ENCODE results near the gene EPS15. TPM values are rescaled to one million over a fixed set of nuclear protein-coding genes. Genes with fewer than 3 reads are reported as not detected.

Gene EPS15
- total RNA-seq, 5 donors from 2014 or later (not counting 1 experiment from before 2014, with no cell fraction given), result 61.0 to 76.1 (median 75.2) TPM

DNA sequence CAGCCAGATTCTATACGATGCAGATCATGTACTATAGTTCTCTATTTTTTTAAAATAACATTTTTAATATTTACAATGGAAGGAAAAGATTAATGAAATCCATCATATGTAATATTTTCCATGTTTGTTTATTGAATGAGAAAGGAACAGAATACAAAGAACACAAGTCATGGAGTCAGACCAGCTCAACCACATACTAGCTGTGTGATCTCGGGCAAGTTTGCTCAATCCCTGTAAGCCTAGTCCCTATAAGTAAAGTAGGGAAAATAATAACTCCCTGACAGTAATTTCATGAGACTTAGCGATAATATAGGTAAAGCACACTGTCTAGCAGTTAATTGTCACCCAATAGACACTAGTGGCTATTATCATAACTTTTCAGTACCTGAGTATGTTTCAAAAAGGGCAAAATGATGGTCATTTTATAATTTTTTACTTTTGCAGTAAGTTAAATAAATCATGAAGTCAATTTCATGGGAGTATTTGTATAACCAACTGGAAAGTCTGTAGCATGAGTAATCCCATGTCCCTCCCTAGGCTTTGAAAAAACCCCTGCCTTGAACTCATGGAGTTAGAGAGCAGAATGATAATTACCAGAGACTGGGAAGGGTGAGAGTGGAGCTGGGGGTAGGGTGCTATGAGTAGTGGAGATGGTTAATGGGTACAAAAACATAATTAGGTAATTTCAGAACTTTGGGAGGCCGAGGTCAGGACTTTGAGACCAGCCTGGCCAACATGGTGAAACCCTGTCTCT lies 37.0 kb upstream of the EPS15 start:
- Mint-ChIP-seq H3K36me3 (no peaks in the 10 kb centered on the region), H3K27ac (no peak overlapping the region), H3K4me1 (peaks cover 0 to 3% (median 0%) of the 10 kb centered on the region in 3 donors), H3K27me3 (peaks cover 0 to 6% of the 10 kb centered on the region in 2 donors), H3K9me3 (no peaks in the 10 kb centered on the region), H3K4me3 (no peak overlapping the region)
- ATAC-seq (replicated peaks in 1 of 4) (no peak), DNase-seq (no peak)
- POLR2A ChIA-PET, result no interaction called here
- Histone ChIP-seq H3K27ac (ENCODE audit: low read length) (no peak overlapping the region), H3K9me3 (no peaks in the 10 kb centered on the region), H3K27me3 (replicated peaks in 1 of 2; ENCODE audit: control insufficient read depth in 2 of 2, extremely low read depth in 1 of 2, insufficient read depth in 2 of 2, low read length in 1 of 2) (no peaks in the 10 kb centered on the region), H3K36me3 (ENCODE audit: control insufficient read depth in 2 of 2, extremely low read depth in 1 of 2, insufficient read depth in 1 of 2, low read length in 1 of 2) (no peaks in the 10 kb centered on the region), H3K4me3 (ENCODE audit: control insufficient read depth in 1 of 2, extremely low read depth in 1 of 2, low read length in 1 of 2) (no peak overlapping the region), H3K4me1 (ENCODE audit: control insufficient read depth in 1 of 2, extremely low read depth in 1 of 2, insufficient read depth in 2 of 2, low read length in 2 of 2) (no peaks in the 10 kb centered on the region)
- WGBS (ENCODE audit: insufficient coverage), result 86% methylated on average over 1 of the region's 4 CpGs
- CTCF ChIA-PET, result no interaction called here

DNA sequence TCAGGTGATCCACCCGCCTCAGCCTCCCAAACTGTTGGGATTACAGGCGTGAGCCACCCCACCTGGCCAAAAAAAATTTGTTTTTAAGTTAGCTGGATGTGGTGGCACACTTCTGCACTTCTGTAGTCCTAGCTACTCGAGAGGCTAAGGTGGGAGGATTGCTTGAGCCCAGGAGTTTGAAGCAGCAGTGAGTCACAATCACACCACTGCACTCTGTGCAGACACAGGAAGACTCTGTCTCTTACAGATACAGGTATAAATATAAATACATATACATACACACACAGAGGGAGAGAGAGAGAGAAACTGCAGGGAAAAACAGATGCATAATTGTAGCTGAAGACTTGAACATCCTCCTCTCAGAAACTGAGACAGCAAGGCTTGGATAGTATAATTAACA lies 34.8 kb upstream of the EPS15 start:
- POLR2A ChIA-PET, result no interaction called here

DNA sequence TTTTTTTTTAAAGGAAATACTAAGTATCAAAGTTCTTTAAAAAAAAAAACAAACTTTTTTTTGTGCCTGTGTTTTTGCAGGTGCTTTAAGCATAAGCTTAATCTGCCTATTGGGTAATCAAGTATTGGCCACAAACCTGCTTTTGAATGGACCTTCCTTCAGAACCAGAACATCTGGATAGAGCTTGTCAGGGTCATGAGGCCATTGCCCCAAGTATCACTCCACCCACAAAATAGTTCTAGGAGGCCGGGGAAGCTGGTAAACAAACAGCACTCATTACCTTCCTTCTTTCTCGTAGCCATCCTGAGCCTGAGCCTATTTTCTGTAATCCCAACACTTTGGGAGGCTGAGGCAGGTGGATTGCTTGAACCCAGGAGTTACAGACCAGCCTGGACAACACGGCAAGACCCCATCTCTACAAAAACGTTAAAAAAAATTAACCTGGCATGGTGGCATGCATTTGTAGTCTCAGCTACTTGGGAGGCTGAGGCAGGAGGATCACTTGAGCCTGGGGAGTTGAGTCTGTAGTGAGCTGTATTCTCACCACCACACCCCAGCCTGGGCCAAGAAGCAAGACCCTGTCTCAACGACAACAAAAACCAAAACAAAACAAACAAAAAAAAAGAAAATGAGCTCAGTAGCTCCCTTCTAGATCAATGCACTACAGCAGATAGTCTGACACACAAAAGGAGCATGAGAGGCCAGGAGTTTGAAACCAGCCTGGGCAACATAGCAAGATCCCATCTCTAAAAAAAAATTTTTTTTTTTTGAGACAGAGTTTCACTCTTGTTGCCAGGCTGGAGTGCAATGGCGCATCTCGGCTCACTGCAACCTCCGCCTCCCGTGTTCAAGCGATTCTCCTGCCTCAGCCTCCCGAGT lies 34.1 kb upstream of the EPS15 start:
- peaks cover 5 to 7% of the 10 kb centered on the region in 2 experiments for H3K4me1 ChIP-seq (ENCODE audit: control insufficient read depth in 1 of 2, extremely low read depth in 1 of 2, insufficient read depth in 2 of 2, low read length in 2 of 2)
- Mint-ChIP-seq H3K4me1 (peaks cover 11 to 15% (median 13%) of the 10 kb centered on the region in 3 donors), H3K27ac (no peak overlapping the region), H3K9me3 (no peaks in the 10 kb centered on the region), H3K4me3 (no peak overlapping the region), H3K27me3 (peaks cover 0 to under 1% of the 10 kb centered on the region in 2 donors), H3K36me3 (no peaks in the 10 kb centered on the region)
- no peaks in the 10 kb centered on the region for H3K36me3 ChIP-seq (ENCODE audit: control insufficient read depth in 2 of 2, extremely low read depth in 1 of 2, insufficient read depth in 1 of 2, low read length in 1 of 2)
- no peak for DNase-seq
- ChIA-PET POLR2A (interaction anchor here in 1 of 2 donors (0.6 kb wide), 1 partner anchor 175 kb away, joined by 3 read pairs; no protein-coding TSS in a partner anchor), CTCF (interaction anchor here in 1 of 2 donors (0.6 kb wide), 1 partner anchor 186 kb away, joined by 3 read pairs; no protein-coding TSS in a partner anchor)
- no peaks in the 10 kb centered on the region for H3K27me3 ChIP-seq (replicated peaks in 1 of 2; ENCODE audit: control insufficient read depth in 2 of 2, extremely low read depth in 1 of 2, insufficient read depth in 2 of 2, low read length in 1 of 2)
- H3K4me3 ChIP-seq (ENCODE audit: control insufficient read depth in 1 of 2, extremely low read depth in 1 of 2, low read length in 1 of 2), result no peak overlapping the region
- no peak overlapping the region for H3K27ac ChIP-seq (ENCODE audit: low read length)
- H3K9me3 ChIP-seq, result no peaks in the 10 kb centered on the region
- ATAC-seq (replicated peaks in 1 of 4), result no peak
- 100% methylated on average over 7 of the region's 11 CpGs for WGBS (ENCODE audit: insufficient coverage)

More for the DNA sequence above, 34.8 kb upstream of the EPS15 start:
- WGBS (ENCODE audit: insufficient coverage), result no CpG with 5 or more reads among the region's 3 CpGs
- Histone ChIP-seq H3K27ac (ENCODE audit: low read length) (no peak overlapping the region), H3K9me3 (no peaks in the 10 kb centered on the region), H3K36me3 (ENCODE audit: control insufficient read depth in 2 of 2, extremely low read depth in 1 of 2, insufficient read depth in 1 of 2, low read length in 1 of 2) (no peaks in the 10 kb centered on the region), H3K4me3 (ENCODE audit: control insufficient read depth in 1 of 2, extremely low read depth in 1 of 2, low read length in 1 of 2) (no peak overlapping the region), H3K4me1 (ENCODE audit: control insufficient read depth in 1 of 2, extremely low read depth in 1 of 2, insufficient read depth in 2 of 2, low read length in 2 of 2) (peaks cover 1 to 2% of the 10 kb centered on the region in 2 experiments), H3K27me3 (replicated peaks in 1 of 2; ENCODE audit: control insufficient read depth in 2 of 2, extremely low read depth in 1 of 2, insufficient read depth in 2 of 2, low read length in 1 of 2) (no peaks in the 10 kb centered on the region)
- H3K4me1 Mint-ChIP-seq, result peaks cover 5 to 9% (median 6%) of the 10 kb centered on the region in 3 donors
- H3K27me3 Mint-ChIP-seq, result peaks cover 0 to 6% of the 10 kb centered on the region in 2 donors
- no peaks in the 10 kb centered on the region for H3K9me3 Mint-ChIP-seq
- H3K36me3 Mint-ChIP-seq, result no peaks in the 10 kb centered on the region
- DNase-seq, result no peak
- CTCF ChIA-PET, result no interaction called here
- no peak overlapping the region for H3K4me3 Mint-ChIP-seq
- no peak overlapping the region for H3K27ac Mint-ChIP-seq
- ATAC-seq (replicated peaks in 1 of 4), result no peak

DNA sequence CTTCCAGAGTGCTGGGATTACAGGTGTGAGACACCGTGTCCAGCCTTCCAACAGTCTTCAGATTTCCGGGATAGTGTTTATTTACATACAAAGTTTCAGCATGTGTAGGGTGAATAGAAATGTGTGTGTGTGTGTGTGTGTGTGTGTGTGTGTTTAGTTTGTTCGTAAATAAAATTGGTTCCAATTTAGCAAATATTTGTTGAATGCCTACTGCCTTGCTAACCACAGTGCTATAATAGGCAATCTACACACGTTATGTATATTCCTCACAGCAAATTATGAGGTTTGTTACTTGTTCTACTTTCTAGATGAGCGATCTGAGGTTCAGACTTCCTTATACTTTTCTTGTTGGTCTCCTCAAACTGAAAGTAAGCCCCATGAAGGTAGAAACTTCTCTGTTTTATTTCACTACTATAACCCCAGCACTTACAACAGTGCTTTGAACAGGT lies 32.8 kb upstream of the EPS15 start:
- Mint-ChIP-seq H3K27ac (no peak overlapping the region), H3K9me3 (no peaks in the 10 kb centered on the region), H3K4me1 (peaks cover 11 to 14% (median 13%) of the 10 kb centered on the region in 3 donors), H3K4me3 (no peak overlapping the region), H3K27me3 (no peaks in the 10 kb centered on the region), H3K36me3 (no peaks in the 10 kb centered on the region)
- H3K4me3 ChIP-seq (ENCODE audit: control insufficient read depth in 1 of 2, extremely low read depth in 1 of 2, low read length in 1 of 2), result no peak overlapping the region
- H3K27ac ChIP-seq (ENCODE audit: low read length), result no peak overlapping the region
- ChIA-PET CTCF (no interaction called here), POLR2A (interaction anchor here in 1 of 2 donors (0.5 kb wide), 1 partner anchor 340 kb away, joined by 5 read pairs; no protein-coding TSS in a partner anchor)
- no peaks in the 10 kb centered on the region for H3K9me3 ChIP-seq
- no peak for DNase-seq
- H3K36me3 ChIP-seq (ENCODE audit: control insufficient read depth in 2 of 2, extremely low read depth in 1 of 2, insufficient read depth in 1 of 2, low read length in 1 of 2), result no peaks in the 10 kb centered on the region
- WGBS (ENCODE audit: insufficient coverage), result 100% methylated on average over 1 of the region's 5 CpGs
- no peaks in the 10 kb centered on the region for H3K27me3 ChIP-seq (replicated peaks in 1 of 2; ENCODE audit: control insufficient read depth in 2 of 2, extremely low read depth in 1 of 2, insufficient read depth in 2 of 2, low read length in 1 of 2)
- no peak for ATAC-seq (replicated peaks in 1 of 4)
- H3K4me1 ChIP-seq (ENCODE audit: control insufficient read depth in 1 of 2, extremely low read depth in 1 of 2, insufficient read depth in 2 of 2, low read length in 2 of 2), result peaks cover 5 to 8% of the 10 kb centered on the region in 2 experiments

DNA sequence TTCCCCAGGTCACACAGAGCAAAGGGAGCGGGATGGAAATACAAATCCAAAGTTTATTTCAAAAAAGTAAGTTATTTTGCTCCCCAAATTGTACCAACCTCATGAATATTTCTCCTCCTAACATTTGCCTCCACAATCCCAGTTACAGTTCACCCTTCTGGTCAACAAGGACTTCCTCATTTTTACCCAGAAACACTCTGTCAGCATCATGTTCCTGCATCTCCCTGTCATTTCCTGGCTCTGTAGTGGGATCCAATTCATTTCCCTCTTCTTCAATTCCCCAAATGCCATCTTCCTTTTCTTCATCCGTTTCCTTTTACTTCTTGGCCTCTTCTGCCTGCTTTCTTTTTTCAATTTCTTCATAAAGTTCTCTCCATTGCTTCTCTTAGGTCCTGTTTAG lies 32.0 kb upstream of the EPS15 start:
- no peaks in the 10 kb centered on the region for H3K9me3 ChIP-seq
- no peaks in the 10 kb centered on the region for H3K27me3 ChIP-seq (replicated peaks in 1 of 2; ENCODE audit: control insufficient read depth in 2 of 2, extremely low read depth in 1 of 2, insufficient read depth in 2 of 2, low read length in 1 of 2)
- POLR2A ChIA-PET, result no interaction called here
- Mint-ChIP-seq H3K27me3 (no peaks in the 10 kb centered on the region), H3K27ac (no peak overlapping the region), H3K36me3 (no peaks in the 10 kb centered on the region), H3K4me3 (no peak overlapping the region), H3K4me1 (peaks cover 11 to 14% (median 13%) of the 10 kb centered on the region in 3 donors), H3K9me3 (no peaks in the 10 kb centered on the region)
- DNase-seq (no peak), ATAC-seq (replicated peaks in 1 of 4) (no peak)
- H3K36me3 ChIP-seq (ENCODE audit: control insufficient read depth in 2 of 2, extremely low read depth in 1 of 2, insufficient read depth in 1 of 2, low read length in 1 of 2), result no peaks in the 10 kb centered on the region
- CTCF ChIA-PET, result no interaction called here
- H3K4me3 ChIP-seq (ENCODE audit: control insufficient read depth in 1 of 2, extremely low read depth in 1 of 2, low read length in 1 of 2), result no peak overlapping the region
- H3K27ac ChIP-seq (ENCODE audit: low read length), result no peak overlapping the region
- 100% methylated on average over 1 of the region's 2 CpGs for WGBS (ENCODE audit: insufficient coverage)
- H3K4me1 ChIP-seq (ENCODE audit: control insufficient read depth in 1 of 2, extremely low read depth in 1 of 2, insufficient read depth in 2 of 2, low read length in 2 of 2), result peaks cover 5 to 8% of the 10 kb centered on the region in 2 experiments

DNA sequence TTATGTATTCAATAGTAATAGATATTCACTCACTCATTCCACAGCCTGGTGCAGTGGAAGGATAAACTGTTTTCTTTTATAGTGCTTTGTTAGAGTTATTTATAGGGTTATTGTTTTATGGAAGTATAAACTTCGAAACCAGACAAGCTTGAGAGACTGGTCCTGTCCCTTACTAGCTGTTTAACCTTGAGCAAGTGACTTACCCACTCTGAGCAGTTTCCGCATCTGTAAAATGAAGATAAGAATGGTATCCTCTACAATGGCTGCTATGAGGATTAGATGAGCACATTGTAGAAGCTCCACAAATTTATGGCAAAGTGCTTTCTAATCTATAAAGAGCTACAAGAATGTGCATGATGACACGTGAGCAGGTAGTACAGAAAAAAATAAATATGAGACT lies 30.8 kb upstream of the EPS15 start:
- H3K27ac ChIP-seq (ENCODE audit: low read length), result no peak overlapping the region
- POLR2A ChIA-PET, result no interaction called here
- no peaks in the 10 kb centered on the region for H3K36me3 ChIP-seq (ENCODE audit: control insufficient read depth in 2 of 2, extremely low read depth in 1 of 2, insufficient read depth in 1 of 2, low read length in 1 of 2)
- no peaks in the 10 kb centered on the region for H3K9me3 Mint-ChIP-seq
- ATAC-seq (replicated peaks in 1 of 4) (no peak), DNase-seq (no peak)
- CTCF ChIA-PET, result no interaction called here
- WGBS (ENCODE audit: insufficient coverage), result 71% methylated on average over 1 of the region's 3 CpGs
- no peaks in the 10 kb centered on the region for H3K27me3 ChIP-seq (replicated peaks in 1 of 2; ENCODE audit: control insufficient read depth in 2 of 2, extremely low read depth in 1 of 2, insufficient read depth in 2 of 2, low read length in 1 of 2)
- peaks cover 5 to 8% of the 10 kb centered on the region in 2 experiments for H3K4me1 ChIP-seq (ENCODE audit: control insufficient read depth in 1 of 2, extremely low read depth in 1 of 2, insufficient read depth in 2 of 2, low read length in 2 of 2)
- H3K4me3 Mint-ChIP-seq, result no peak overlapping the region
- no peaks in the 10 kb centered on the region for H3K9me3 ChIP-seq
- H3K36me3 Mint-ChIP-seq, result no peaks in the 10 kb centered on the region
- H3K4me1 Mint-ChIP-seq, result peaks cover 11 to 14% (median 13%) of the 10 kb centered on the region in 3 donors
- H3K4me3 ChIP-seq (ENCODE audit: control insufficient read depth in 1 of 2, extremely low read depth in 1 of 2, low read length in 1 of 2), result no peak overlapping the region
- H3K27me3 Mint-ChIP-seq, result no peaks in the 10 kb centered on the region
- H3K27ac Mint-ChIP-seq, result no peak overlapping the region

Data from T-cell (primary cell).